ENCODE data around the gene ZFYVE9. TPM values are rescaled to one million over a fixed set of nuclear protein-coding genes. Genes with fewer than 3 reads are reported as not detected.
"Not testable (repeated sequence)": the region's sequence is repeated elsewhere in the genome, so short reads cannot be mapped to it uniquely, and the experiment has no call there.

The ZFYVE9 gene
- total RNA-seq, 4 donors from 2014 or later: 29.5 to 60.4 (median 33.2) TPM

DNA sequence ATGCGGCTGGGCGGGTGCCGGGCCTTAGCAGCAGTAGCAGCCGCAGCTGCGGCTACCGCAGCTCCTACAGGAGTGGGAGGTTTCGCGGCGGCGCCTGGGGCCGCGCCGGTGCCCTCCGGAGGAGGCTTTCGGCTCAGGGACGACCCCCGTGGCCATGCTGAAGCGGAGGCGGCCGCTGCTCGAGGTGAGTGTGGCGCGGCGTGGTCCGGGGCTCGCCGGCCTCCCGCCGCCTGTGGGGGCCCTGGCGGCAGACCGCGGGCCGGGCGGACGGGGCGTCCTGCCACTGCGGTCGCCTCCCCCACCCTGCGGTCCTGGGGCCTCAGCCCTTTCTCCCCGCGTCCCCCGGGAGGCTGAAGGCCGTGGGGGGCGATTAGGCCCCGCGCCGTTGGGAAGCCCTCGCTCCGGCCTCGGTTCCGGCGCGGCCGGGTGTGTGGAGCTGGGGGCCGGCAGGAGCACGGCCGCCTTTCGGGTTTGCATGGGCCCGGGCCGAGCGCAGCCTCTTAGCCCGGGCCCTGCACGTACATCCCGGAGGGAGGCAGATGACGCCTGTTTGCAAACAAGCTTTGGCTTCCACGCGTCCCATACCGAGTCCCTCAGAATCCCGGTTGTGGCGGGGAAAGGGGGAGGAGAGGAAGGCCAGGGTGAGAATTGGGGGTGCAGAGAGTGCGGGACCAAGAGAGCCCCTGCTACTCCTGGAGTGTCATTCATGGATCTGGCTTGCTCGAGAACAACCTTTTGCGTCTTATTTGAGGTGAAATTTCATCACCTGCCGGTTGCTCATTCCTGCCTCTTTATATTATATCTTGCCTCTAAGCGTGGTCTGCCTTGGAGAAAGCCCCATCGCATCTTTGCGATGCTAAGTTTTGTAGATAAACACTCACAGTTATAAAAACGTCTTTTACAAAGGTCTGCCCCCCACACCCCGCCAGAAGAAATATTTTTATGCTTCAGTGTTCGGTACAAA, 613 bp downstream of the ZFYVE9 start:
- peaks cover 44% of the 10 kb centered on the region for H3K4me1 ChIP-seq

DNA sequence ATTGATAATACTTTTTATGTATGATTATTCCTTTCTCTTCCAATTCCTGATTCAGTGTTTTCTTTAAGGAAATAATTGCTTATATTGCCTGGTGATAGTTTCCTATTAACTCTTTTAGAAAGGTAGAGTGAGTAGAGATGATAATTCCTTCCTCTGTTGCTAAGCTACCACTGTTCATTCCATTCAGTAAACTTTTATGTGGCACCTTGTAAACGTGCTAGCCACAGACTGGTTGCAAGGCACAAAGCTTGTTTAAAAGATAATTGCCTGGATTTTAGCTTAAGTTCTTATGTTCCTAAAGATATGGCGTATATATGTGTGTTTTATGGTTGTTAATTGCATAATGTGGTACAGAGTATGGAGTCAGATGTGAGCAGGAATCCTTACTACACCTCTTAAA, 3.2 kb downstream of the ZFYVE9 start:
- H3K4me1 ChIP-seq: peaks cover 32% of the 10 kb centered on the region
- no peak for DNase-seq (ENCODE audit: low spot score in 2 of 2)

More for the DNA sequence above, 613 bp downstream of the ZFYVE9 start:
- Histone ChIP-seq H3K4me3 (peak overlapping the region; percentile 85), H3K27me3 (no peaks in the 10 kb centered on the region), H3K9me3 (no peaks in the 10 kb centered on the region), H3K36me3 (no peaks in the 10 kb centered on the region), H3K27ac (peak overlapping the region; percentile 96)
- DNase-seq (ENCODE audit: low spot score in 2 of 2): peak; percentile 65 to 77
- WGBS: 5% methylated on average over 24 of the region's 80 CpGs
- TF ChIP-seq EP300 (IDR thresholded peaks at IDR 0.05): no peak
- no peak for TF ChIP-seq POLR2A (IDR thresholded peaks at IDR 0.05)
- TF ChIP-seq CTCF (IDR thresholded peaks at IDR 0.05): no peak
- peak in 2 of 3 donors; percentile 9 to 23 for TF ChIP-seq POLR2AphosphoS5 (IDR thresholded peaks at IDR 0.05)

DNA sequence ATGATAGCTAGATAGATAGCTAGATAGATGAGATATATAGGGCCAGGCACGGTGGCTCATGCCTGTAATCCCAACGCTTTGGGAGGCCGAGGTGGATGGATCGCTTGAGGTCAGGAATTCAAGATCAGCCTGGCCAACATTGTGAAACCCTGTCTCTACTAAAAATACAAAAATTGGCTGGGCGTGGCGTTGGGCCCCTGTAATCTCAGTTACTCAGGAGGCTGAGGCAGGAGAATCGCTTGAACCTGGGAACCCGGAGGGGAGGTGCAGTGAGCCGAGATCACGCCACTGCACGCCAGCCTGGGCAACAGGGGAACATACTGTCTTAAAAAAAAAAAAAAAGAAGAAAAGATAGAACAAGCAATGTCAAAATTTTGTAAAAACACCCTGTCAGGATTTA, 8.6 kb downstream of the ZFYVE9 start:
- 90% methylated on average over 11 of the region's 11 CpGs for WGBS
- DNase-seq (ENCODE audit: low spot score in 2 of 2); H3K36me3 ChIP-seq: not testable (repeated sequence)

More for the DNA sequence above, 3.2 kb downstream of the ZFYVE9 start:
- Histone ChIP-seq H3K9me3 (no peaks in the 10 kb centered on the region), H3K27ac (no peak overlapping the region), H3K4me3 (no peak overlapping the region), H3K36me3 (no peaks in the 10 kb centered on the region), H3K27me3 (no peaks in the 10 kb centered on the region)
- WGBS: 61% methylated on average over 2 of the region's 2 CpGs
- TF ChIP-seq EP300 (IDR thresholded peaks at IDR 0.05) (no peak), POLR2A (IDR thresholded peaks at IDR 0.05) (no peak), POLR2AphosphoS5 (IDR thresholded peaks at IDR 0.05) (no peak), CTCF (IDR thresholded peaks at IDR 0.05) (no peak)

GRCh38 chr1:52150946-52151345, 9.1 kb downstream of the ZFYVE9 start:
- no peak for DNase-seq (ENCODE audit: low spot score in 2 of 2)
- H3K27ac ChIP-seq: no peak overlapping the region

More for the DNA sequence above, 8.6 kb downstream of the ZFYVE9 start:
- H3K4me3 ChIP-seq, H3K9me3 ChIP-seq, H3K4me1 ChIP-seq, H3K27me3 ChIP-seq, H3K27ac ChIP-seq: not testable (repeated sequence)

GRCh38 chr1:52152572-52152971, 10.7 kb downstream of the ZFYVE9 start:
- H3K27me3 ChIP-seq: no peaks in the 10 kb centered on the region
- H3K9me3 ChIP-seq: no peaks in the 10 kb centered on the region
- H3K4me1 ChIP-seq: peaks cover 7% of the 10 kb centered on the region
- no peak for DNase-seq (ENCODE audit: low spot score in 2 of 2)
- no peaks in the 10 kb centered on the region for H3K36me3 ChIP-seq
- 88% methylated on average over 2 of the region's 2 CpGs for WGBS
- no peak overlapping the region for H3K27ac ChIP-seq
- no peak overlapping the region for H3K4me3 ChIP-seq
- no peak for TF ChIP-seq CTCF (IDR thresholded peaks at IDR 0.05)
- no peak for TF ChIP-seq POLR2AphosphoS5 (IDR thresholded peaks at IDR 0.05)
- TF ChIP-seq EP300 (IDR thresholded peaks at IDR 0.05): no peak
- no peak for TF ChIP-seq POLR2A (IDR thresholded peaks at IDR 0.05)

More at GRCh38 chr1:52150946-52151345, 9.1 kb downstream of the ZFYVE9 start:
- TF ChIP-seq CTCF (IDR thresholded peaks at IDR 0.05): no peak
- H3K27me3 ChIP-seq: no peaks in the 10 kb centered on the region
- H3K36me3 ChIP-seq: no peaks in the 10 kb centered on the region
- no peaks in the 10 kb centered on the region for H3K9me3 ChIP-seq
- no peak overlapping the region for H3K4me3 ChIP-seq
- H3K4me1 ChIP-seq: peaks cover 9% of the 10 kb centered on the region
- WGBS: 23% methylated on average over 1 of the region's 1 CpG

Data from suprapubic skin (tissue), 4 donors.